ENCODE results near the gene LNPK.
A peak's percentile ranks its signal among the peaks of the same experiment; 100 is the strongest.
"Not testable (repeated sequence)": the region's sequence is repeated elsewhere in the genome, so short reads cannot be mapped to it uniquely, and the experiment has no call there.

The LNPK gene, protein sequence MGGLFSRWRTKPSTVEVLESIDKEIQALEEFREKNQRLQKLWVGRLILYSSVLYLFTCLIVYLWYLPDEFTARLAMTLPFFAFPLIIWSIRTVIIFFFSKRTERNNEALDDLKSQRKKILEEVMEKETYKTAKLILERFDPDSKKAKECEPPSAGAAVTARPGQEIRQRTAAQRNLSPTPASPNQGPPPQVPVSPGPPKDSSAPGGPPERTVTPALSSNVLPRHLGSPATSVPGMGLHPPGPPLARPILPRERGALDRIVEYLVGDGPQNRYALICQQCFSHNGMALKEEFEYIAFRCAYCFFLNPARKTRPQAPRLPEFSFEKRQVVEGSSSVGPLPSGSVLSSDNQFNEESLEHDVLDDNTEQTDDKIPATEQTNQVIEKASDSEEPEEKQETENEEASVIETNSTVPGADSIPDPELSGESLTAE

DNA sequence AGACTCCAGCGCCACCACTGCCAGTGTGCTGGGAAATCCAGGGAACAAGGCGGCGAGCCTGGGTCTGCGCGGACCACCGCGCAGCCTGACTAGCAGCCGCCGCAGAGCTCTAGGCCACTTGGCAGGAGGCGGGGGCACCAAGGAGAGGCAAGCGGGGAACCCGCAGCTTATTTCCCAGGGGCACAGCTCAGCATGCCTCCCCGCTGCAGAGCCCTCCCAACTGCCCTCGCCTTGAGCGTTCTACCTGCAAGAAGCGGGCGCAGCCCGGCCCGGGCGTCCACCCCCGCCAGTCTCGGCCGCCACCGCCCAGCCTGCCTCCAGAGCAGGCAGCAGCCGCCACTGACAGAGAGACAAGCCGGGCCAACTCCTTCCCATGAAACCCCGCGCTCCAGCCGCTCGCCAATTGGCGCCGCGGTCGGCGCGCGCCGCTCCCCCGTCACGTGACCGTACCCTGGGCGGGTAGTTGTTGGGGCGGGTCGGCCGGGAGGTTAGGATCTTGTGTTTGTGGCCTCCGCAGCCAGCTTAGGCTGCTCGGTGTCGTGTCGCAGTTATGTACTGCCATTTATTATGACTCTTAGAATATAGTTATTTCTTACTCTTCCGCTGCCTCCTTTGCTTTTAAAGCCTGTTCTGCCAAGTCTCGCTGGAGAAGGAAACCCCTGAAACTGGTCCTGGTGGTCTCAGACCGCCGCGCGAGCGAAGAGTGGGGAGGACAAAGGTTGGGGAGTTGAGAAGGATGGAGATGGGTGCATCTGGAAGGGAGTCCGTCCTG is at the start of gene LNPK:
TSS of gene LNPK (minus strand) at position 352 of the 772 bp plus-strand sequence. CDS start 6,683 bp downstream, outside the sequence.
- peak; percentile 74 for DNase-seq (ENCODE audit: low read depth)

DNA sequence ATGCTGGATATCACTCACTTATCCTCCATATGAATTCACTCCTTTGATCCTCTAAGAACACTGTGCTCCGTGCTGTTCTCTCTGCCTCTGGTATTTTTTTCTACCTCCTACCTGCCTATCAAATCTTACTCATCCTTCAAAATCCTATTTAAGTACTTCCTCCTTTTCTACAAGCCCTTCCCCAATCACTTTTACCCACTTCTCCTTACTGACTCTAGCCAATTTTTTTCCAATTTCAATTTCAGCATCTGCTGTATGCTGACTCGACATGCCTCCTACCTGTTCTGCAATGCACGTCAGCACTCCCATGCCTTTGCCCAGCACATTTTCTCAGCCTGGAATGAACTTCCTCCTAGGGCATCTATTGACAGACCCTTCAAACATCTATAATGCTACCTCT is 37.3 kb upstream of the LNPK start:
- DNase-seq (ENCODE audit: low read depth), result no peak

DNA sequence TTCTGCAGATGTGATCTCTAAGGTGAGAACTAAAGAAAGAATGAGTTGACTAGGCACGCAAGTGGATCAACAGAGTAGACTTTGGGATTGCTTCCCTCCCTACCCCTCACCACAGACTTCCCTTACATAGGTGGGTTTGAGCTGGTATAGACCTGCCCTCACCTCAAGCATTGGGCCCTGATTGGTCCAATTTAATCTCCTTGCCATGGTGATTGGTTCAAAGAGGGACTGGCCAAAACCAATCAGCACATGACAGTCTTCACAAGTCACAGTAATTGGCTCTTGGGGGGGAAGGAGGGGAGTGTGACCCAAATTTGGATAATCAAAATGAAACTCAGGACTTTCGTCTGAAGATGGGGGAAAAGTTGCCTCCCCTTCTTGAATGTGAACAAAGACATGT is 36.6 kb upstream of the LNPK start:
- no peak for DNase-seq (ENCODE audit: low read depth)

DNA sequence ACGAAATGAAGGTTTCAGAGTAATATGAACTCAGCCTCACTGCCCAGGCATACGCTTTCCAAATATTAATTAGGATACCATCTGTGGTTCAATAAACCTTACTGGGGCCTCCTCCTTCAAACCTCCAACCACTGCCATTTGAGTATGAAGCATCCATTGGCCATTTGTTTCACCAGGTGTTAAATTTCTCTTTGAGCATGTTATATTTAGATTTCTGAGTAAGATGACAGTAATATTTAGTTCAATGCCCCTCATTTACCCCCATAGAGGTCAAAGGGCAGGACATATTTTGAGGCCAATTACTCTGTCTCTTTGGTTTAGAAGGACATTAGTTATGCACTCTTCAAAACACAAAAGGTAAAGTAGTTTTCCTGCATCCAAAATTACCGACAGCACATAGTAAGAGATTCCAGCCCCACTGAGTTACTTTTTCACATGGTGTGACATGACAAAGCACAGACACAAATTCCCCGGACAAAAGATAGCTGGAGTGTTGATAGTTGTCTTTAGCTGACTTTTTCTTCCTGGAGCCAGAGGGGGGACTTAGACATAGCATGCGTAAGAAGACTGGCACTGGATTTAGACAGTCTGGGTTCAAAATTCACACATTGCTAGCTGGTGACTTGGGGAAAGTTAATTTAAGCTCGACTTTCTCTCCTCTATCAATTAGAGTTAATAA is 33.1 kb upstream of the LNPK start:
- no peak for DNase-seq (ENCODE audit: low read depth)

DNA sequence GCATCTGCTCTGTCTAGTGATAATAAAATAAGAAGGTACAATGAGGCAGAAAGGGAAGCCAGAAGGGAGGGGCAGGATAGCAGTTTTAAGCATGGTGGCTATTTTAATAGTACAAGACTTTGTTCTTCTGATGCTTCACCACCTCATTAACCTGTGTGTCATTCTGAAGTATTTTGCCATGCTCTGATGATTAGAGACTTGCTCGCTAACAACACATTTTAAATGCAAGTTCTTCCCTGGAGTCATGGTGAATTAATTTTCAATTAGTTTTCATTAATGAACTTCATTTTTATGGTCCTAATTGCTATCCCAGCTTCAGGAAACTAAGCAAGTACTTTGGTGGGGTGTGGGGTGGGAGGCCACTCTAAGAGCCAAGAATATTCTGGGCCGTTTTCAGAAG is 25.7 kb upstream of the LNPK start:
- DNase-seq (ENCODE audit: low read depth), result no peak

DNA sequence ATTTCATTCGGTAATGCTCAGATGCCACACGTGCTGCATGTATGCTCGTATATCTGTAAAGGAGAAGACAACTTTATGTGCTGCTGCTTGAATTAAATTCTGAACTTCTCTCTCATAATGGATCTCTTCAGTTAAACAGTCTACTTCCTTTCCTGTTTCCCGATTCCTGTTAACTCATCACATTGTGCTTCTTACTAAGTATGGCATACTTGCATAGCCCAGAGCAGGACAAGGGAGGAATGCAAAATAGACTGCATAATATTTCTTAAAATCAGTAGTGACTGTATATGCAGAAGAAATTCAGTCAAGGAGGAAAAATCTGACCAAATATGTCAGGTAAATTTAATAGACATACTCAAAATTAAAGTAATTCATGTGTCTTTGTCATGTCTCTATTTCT is 23.9 kb upstream of the LNPK start:
- DNase-seq (ENCODE audit: low read depth), result no peak

DNA sequence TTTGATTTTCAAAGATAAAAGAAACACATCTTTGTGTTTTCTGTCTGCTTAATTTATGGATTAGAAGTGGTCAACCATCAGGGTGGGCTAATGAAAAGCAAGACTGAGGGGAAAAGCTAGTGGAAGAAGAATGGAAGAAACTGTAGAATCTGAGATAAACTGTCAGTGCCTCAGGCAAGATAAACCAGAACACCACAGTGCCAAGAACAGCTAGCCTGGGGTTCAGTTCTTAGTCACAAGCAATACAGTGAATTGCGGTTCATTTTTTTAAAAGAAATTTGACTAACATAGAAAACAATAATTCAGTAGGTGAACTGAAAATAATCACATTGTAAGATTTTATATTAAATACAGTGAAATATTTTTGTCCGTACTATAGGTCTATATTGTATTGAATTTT is 22.0 kb upstream of the LNPK start:
- DNase-seq (ENCODE audit: low read depth), result peak; percentile 3

DNA sequence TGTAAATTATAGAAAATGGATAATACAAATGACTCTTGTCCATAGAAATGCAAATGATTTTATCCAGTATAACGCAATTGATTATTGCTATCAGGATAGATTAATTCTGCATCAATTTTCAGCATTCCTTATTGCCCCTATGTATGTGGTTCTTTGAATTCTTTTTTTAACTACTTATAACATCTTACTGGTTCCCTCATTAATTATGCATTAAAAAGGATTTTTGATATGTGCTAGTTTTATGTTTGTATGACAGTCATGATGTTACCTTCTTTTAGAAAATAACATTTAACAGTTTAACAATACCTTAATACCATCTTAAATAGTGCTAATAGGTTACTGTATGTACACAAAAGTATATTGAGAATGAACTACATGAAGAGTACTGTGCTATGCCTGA is 20.0 kb upstream of the LNPK start:
- DNase-seq (ENCODE audit: low read depth), result no peak

DNA sequence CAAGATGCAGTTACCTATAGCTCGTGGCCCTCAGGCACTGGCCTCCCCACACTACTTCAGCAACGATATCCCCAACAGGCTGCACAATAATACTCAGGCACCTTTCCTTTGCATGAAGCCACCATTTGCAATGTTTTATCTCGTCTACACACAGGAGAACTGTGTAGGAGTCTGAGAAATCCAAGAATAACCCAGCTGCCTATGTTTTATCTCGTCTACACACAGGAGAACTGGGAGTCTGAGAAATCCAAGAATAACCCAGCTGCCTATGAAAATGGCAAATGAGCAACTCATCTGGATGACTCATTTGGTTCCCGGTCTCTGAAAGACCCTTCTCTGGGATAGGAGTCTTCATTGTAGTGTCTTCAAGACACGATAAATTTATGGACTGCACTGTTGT is 18.3 kb upstream of the LNPK start:
- DNase-seq (ENCODE audit: low read depth), result no peak

DNA sequence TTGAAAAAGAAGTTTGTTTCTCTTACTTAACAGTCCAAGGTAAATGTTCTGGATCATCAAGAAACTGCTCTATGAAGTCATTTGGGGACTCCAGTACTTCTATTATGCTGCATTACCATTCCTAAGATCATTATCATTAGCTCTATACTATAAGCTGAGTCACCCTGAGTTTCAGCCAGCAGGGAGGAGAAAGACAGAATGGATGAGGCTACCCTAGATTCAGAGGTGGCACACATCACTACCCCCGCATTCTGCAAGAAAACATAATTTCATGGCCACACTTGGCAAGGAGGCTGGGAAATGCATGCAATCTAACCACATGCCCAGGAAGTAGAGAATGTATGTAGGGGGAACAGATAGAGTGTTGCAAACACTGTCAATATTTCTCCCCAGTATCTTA is 16.6 kb upstream of the LNPK start:
- DNase-seq (ENCODE audit: low read depth), result peak; percentile 2

DNA sequence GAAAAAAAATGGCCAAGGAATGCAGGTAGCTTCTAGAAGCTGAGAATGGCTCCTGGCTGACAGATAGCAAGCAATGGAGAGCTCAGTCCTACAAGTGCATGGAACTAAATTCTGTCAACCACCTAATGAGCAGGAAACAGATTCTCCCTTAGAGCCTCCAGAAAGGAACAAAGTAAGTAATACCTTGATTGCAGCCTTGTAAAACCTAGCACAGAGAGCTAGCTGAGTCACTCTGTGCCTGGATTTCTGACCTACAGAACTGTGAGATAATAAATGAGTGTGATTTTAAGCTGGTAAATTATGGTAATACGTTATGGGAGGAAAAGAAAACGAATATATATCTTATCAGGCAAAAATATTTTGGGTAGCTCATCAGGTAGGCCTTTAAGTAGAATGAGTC is 7.4 kb upstream of the LNPK start:
- no peak for DNase-seq (ENCODE audit: low read depth)

DNA sequence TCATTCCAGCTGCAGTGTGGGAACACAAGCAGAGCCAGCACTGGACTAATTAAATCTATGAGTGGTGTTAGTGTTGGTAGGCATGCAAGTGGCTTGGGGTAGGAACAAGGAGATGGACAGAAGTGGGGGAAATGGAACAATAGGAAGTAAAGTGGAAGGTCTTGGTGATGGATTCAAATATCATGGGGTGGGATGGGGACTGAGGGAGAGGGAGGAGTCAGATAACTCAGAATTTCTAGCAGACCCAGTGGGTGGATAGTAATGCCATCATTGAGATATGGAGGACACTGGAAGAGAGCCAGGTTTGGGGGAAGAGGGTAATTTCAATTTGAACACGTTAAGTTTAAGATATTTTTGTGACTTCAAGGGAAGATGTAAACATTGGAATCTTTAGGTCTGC is 2.9 kb upstream of the LNPK start:
- no peak for DNase-seq (ENCODE audit: low read depth)

DNA sequence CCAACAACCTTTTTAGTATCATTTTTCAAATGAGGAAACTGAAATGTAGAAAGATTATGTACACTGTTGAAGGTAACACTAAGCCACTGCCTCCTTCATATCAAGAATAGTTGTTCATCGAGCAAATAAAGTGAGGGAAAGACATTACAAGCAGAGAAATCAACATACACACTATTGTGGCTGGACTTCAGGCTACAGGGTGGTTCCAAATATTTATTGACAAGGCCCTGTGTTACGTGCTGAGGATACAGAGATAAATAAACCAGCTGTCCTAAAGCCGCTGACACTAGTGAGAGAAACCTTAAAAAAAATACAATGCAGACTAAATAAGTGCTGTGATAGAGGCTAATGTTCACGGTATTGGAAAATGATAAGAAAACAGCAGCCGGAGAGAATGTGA is 1.9 kb upstream of the LNPK start:
- DNase-seq (ENCODE audit: low read depth), result no peak

DNA sequence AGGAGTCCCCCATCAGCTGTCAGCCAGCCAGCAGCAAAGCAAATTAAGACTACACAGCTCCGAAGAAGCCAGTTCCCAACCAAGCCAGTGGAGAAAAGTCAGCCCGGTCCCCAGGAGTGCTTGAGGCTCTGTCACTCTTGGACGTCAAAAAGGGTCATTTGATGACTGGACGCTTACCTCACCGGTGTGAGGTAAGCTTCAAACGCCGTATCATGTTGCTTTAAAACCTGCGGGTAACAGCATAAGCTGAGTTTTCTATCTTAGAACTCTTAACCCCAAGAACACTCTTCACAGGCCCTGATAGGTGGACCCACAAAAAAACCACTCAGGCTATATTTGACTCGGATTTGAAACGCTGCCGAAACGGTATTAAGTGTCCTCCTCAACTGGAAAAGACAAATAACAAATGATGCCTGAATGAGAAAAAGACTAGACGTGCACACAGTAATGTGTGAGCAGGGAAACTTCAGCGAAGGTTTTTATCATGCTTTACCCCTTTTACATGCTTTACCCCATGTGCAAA is 682 bp upstream of the LNPK start:
- peak; percentile 18 for DNase-seq (ENCODE audit: low read depth)

DNA sequence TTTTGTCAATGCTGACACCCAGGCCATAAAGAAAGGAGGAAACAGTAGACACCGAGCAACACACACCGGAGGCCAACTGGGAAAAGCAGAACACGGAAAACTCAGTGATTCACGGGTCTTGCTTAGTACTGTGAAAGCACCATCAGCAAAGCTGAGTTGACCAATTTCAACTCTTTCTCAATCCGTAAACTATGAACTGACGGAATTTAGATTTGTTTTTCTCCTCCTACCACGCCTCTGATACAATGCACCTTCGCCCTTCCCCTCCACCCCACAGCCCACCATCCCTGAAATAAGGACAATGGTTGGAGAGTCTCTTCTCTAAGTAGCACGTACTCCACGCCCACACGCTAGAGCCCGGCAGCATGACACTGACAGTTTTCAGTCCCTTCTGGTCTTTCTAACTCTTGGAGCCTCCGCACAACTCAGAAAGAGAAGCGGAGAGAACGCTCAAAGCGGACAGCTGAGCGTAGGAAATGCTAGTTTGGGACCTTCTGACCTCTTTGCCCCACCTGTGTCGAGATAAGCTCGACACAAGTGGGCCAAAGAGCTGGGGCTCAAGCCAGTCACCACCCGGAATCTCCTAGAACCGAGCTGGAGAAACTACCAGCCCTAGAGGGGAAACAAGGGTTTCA is 669 bp downstream of the LNPK start:
- peak; percentile 74 for DNase-seq (ENCODE audit: low read depth)

DNA sequence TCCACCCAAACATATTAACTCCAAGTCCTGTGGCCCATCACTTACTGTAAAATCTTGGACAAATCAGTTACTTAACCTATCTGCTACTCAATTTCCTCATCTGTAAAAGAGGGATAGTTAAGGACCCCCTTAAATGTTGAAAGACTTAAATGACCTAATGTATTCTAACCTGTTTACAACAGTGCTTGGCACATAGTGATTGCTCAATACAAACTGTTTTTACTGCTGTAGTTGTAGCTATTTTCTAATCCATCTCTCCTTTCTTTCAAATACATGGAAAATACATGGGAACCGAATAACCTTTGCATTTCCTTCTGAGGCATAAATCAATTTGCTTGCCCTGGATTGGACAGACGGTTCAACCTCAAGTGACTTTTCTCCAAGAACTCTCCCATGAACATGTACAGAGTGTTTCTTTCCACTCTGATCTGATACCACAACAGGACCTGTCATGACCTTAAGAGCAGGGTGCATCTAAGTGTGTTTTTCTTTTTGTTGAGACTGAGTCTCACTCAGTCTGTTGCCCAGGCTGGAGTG is 2.7 kb downstream of the LNPK start:
- peak; percentile 69 for DNase-seq (ENCODE audit: low read depth)

DNA sequence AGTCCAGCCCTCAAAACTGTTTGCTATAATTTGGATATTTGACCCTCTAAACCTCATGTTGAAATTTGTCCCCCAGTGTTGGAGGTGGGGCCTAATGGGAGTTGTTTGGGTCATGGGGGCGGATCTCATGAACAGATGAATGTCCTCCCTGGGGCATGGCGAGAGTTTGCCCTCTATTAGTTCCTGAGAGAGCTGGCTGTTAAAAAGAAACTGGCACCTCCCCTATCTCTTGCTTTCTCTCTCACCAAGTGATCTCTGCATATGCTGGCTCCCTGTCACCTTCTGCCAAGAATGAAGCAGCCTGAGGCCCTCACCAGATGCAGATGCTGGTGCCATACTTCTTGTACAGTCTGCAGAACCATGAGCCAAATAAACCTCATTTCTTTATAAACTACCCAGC is 12.0 kb downstream of the LNPK start:
- no peak for DNase-seq (ENCODE audit: low read depth)

DNA sequence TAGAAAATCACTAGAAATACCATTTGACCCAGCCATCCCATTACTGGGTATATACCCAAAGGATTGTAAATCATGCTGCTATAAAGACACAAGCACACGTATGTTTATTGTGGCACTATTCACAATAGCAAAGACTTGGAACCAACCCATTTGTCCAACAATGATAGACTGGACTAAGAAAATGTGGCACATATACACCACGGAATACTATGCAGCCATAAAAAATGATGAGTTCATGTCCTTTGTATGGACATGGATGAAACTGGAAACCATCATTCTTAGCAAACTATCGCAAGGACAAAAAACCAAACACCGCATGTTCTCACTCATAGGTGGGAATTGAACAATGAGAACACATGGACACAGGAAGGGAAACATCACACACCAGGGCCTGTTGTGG is 14.9 kb downstream of the LNPK start:
- DNase-seq (ENCODE audit: low read depth), result not testable (repeated sequence)

DNA sequence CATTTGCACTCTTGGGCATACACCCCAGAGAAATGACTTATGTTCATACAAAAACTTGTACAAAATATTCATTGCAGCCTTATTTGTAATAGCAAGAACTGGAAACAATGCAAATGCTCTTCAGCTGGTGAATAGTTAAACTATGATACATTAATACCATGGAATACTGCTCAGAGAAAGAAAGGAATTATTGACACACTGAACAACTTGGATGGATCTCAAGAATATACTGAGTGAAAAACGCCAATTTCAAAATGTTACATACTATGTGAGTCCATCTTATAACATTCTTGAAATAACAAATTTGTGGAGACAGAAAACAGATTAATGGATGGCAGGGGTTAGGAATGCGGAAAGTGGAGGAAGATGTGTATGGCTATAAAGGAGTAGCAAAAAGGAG is 17.2 kb downstream of the LNPK start:
- no peak for DNase-seq (ENCODE audit: low read depth)

DNA sequence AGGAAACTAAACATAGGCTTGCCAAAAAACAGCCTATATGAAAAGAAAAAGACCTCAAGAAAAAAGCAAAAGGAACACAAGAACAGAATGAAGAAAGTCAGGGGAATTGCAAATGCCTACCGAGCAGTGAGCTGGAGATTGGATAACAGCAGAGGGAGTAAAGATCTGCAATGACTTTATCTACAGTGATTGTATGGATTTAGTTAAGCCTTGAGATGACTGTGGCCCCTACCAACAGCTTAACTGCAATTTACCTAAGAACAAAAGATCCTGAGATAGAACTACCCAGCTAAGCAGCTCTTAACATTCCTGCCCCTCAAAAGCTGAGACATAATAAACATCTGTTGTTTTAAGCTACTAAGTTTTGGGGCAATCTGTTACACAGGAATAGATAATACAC is 20.5 kb downstream of the LNPK start:
- peak; percentile 4 for DNase-seq (ENCODE audit: low read depth)

DNA sequence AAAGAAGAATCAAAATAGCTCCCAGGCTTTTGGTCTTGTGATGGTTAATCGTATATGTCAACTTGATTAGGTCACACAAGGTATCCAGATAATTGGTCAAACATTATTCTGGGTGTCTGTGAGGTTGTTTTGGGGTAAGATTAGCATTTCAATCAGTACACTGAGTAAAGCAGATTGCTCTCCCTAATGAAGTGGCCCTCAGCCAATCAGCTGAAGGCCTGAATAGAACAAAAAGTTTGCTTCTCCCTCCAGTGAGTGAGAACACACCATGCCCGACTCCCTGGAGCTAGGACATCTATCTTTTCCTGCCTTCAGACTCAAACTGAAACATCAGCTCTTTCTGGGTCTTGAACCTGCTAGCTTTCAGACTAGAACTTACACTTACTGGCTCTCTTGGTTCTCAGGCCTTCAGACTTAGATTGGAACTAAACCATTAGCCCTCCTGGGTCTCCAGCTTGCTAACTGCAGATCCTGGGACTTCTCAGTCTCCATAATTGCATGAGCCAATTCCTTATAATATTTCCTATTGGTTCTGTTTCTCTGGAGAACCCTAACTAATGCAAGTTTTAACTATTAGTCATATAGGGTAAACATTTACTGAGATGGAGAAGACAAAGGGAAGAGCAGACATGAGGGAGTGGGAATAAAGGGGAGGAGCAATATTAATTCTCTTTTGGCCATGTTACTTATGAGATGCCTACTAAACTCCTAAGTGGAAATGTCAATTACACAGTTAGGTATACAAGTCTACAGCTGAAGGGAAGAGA is 25.5 kb downstream of the LNPK start:
- DNase-seq (ENCODE audit: low read depth), result no peak
